ENCODE data around the gene UBE2E3.
A peak's percentile ranks its signal among the peaks of the same experiment; 100 is the strongest.

Gene UBE2E3

GRCh38 chr2:180978903-180979748 lies 1.3 kb upstream of the UBE2E3 start:
- DNase-seq (ENCODE audit: low read depth in 4 of 4, low spot score in 1 of 4): no peak

- no peak for DNase-seq (ENCODE audit: low read depth in 4 of 4, low spot score in 1 of 4)
Measured at GRCh38 chr2:180979749-180980105, 678 bp upstream of the UBE2E3 start.

GRCh38 chr2:180980943-180981911 lies 822 bp downstream of the UBE2E3 start:
- peak in 1 of 4 experiments; percentile 6 for DNase-seq (ENCODE audit: low read depth in 4 of 4, low spot score in 1 of 4)

- no peak for DNase-seq (ENCODE audit: low read depth in 4 of 4, low spot score in 1 of 4)
Measured at GRCh38 chr2:180983468-180984242, 3.2 kb downstream of the UBE2E3 start.

GRCh38 chr2:180985771-180986395 lies 5.5 kb downstream of the UBE2E3 start:
- no peak for DNase-seq (ENCODE audit: low read depth in 4 of 4, low spot score in 1 of 4)

- DNase-seq (ENCODE audit: low read depth in 4 of 4, low spot score in 1 of 4): no peak
Measured at GRCh38 chr2:180987146-180987545, 6.7 kb downstream of the UBE2E3 start.

- DNase-seq (ENCODE audit: low read depth in 4 of 4, low spot score in 1 of 4): no peak
Measured at GRCh38 chr2:180990337-180990736, 9.9 kb downstream of the UBE2E3 start.

- DNase-seq (ENCODE audit: low read depth in 4 of 4, low spot score in 1 of 4): no peak
Measured at GRCh38 chr2:180990794-180991193, 10.4 kb downstream of the UBE2E3 start.

- DNase-seq (ENCODE audit: low read depth in 4 of 4, low spot score in 1 of 4): no peak
Measured at GRCh38 chr2:180991361-180991760, 11.0 kb downstream of the UBE2E3 start.

- DNase-seq (ENCODE audit: low read depth in 4 of 4, low spot score in 1 of 4): no peak
Measured at GRCh38 chr2:180991820-180992219, 11.4 kb downstream of the UBE2E3 start.

- no peak for DNase-seq (ENCODE audit: low read depth in 4 of 4, low spot score in 1 of 4)
Measured at GRCh38 chr2:180992994-180993393, 12.6 kb downstream of the UBE2E3 start.

GRCh38 chr2:180999274-180999964 lies 19.0 kb downstream of the UBE2E3 start:
- DNase-seq (ENCODE audit: low read depth in 4 of 4, low spot score in 1 of 4): no peak

GRCh38 chr2:181004647-181005325 lies 24.4 kb downstream of the UBE2E3 start:
- DNase-seq (ENCODE audit: low read depth in 4 of 4, low spot score in 1 of 4): no peak

GRCh38 chr2:181005326-181005655 lies 24.9 kb downstream of the UBE2E3 start:
- no peak for DNase-seq (ENCODE audit: low read depth in 4 of 4, low spot score in 1 of 4)

- DNase-seq (ENCODE audit: low read depth in 4 of 4, low spot score in 1 of 4): no peak
Measured at GRCh38 chr2:181005809-181006208, 25.4 kb downstream of the UBE2E3 start.

GRCh38 chr2:181007086-181007837 lies 26.9 kb downstream of the UBE2E3 start:
- DNase-seq (ENCODE audit: low read depth in 4 of 4, low spot score in 1 of 4): no peak

- no peak for DNase-seq (ENCODE audit: low read depth in 4 of 4, low spot score in 1 of 4)
Measured at GRCh38 chr2:181008407-181008806, 28.0 kb downstream of the UBE2E3 start.

GRCh38 chr2:181021199-181021789 lies 40.9 kb downstream of the UBE2E3 start:
- no peak for DNase-seq (ENCODE audit: low read depth in 4 of 4, low spot score in 1 of 4)

- DNase-seq (ENCODE audit: low read depth in 4 of 4, low spot score in 1 of 4): no peak
Measured at GRCh38 chr2:181022652-181023051, 42.2 kb downstream of the UBE2E3 start.

All from stimulated activated CD4-positive, alpha-beta T cell treated with anti-CD3 and anti-CD28 coated beads, Interleukin-1b, Interleukin-23, amount 100 ng/mL, for 24 hours (primary cell).